ENCODE results near the gene PSMG3.

PSMG3 gene

GRCh38 chr7:1569440-1569832, 396 bp downstream of the PSMG3 start:
- no peaks in the 10 kb centered on the region for H3K27me3 ChIP-seq
- no peak for DNase-seq
- H3K4me1 ChIP-seq: peaks cover 10% of the 10 kb centered on the region
- TF ChIP-seq CTCF (IDR thresholded peaks at IDR 0.05; ENCODE audit: low read depth, low read length): no peak
- no peaks in the 10 kb centered on the region for H3K9me3 ChIP-seq
- H3K36me3 ChIP-seq: peaks cover 11% of the 10 kb centered on the region
- peak overlapping the region; percentile 91 for H3K4me3 ChIP-seq (ENCODE audit: low read depth, low read length)

GRCh38 chr7:1569016-1569415, 816 bp downstream of the PSMG3 start:
- peaks cover 11% of the 10 kb centered on the region for H3K36me3 ChIP-seq
- no peak for DNase-seq
- peaks cover 10% of the 10 kb centered on the region for H3K4me1 ChIP-seq
- no peak for TF ChIP-seq CTCF (IDR thresholded peaks at IDR 0.05; ENCODE audit: low read depth, low read length)
- H3K4me3 ChIP-seq (ENCODE audit: low read depth, low read length): peak overlapping the region; percentile 91
- no peaks in the 10 kb centered on the region for H3K27me3 ChIP-seq
- no peaks in the 10 kb centered on the region for H3K9me3 ChIP-seq

GRCh38 chr7:1567896-1568510, 1.8 kb downstream of the PSMG3 start:
- no peaks in the 10 kb centered on the region for H3K27me3 ChIP-seq
- peaks cover 11% of the 10 kb centered on the region for H3K36me3 ChIP-seq
- H3K4me1 ChIP-seq: peaks cover 10% of the 10 kb centered on the region
- peak overlapping the region; percentile 34 for H3K4me3 ChIP-seq (ENCODE audit: low read depth, low read length)
- TF ChIP-seq CTCF (IDR thresholded peaks at IDR 0.05; ENCODE audit: low read depth, low read length): no peak
- peak; percentile 89 for DNase-seq
- H3K9me3 ChIP-seq: no peaks in the 10 kb centered on the region

- no peaks in the 10 kb centered on the region for H3K27me3 ChIP-seq
- no peaks in the 10 kb centered on the region for H3K9me3 ChIP-seq
- no peak for DNase-seq
- peaks cover 11% of the 10 kb centered on the region for H3K36me3 ChIP-seq
- no peak for TF ChIP-seq CTCF (IDR thresholded peaks at IDR 0.05; ENCODE audit: low read depth, low read length)
- peak overlapping the region; percentile 34 for H3K4me3 ChIP-seq (ENCODE audit: low read depth, low read length)
- H3K4me1 ChIP-seq: peaks cover 10% of the 10 kb centered on the region
These were observed 2.6 kb downstream of the PSMG3 start for GRCh38 chr7:1567049-1567771.

GRCh38 chr7:1566687-1567048, 3.2 kb downstream of the PSMG3 start:
- Histone ChIP-seq H3K36me3 (peaks cover 11% of the 10 kb centered on the region), H3K9me3 (no peaks in the 10 kb centered on the region), H3K27me3 (no peaks in the 10 kb centered on the region), H3K4me3 (ENCODE audit: low read depth, low read length) (no peak overlapping the region), H3K4me1 (peaks cover 10% of the 10 kb centered on the region)
- no peak for DNase-seq
- no peak for TF ChIP-seq CTCF (IDR thresholded peaks at IDR 0.05; ENCODE audit: low read depth, low read length)

- peaks cover 11% of the 10 kb centered on the region for H3K36me3 ChIP-seq
These were observed 5.2 kb downstream of the PSMG3 start for GRCh38 chr7:1564603-1565022.

More at GRCh38 chr7:1564603-1565022, 5.2 kb downstream of the PSMG3 start:
- no peak for DNase-seq
- Histone ChIP-seq H3K4me3 (ENCODE audit: low read depth, low read length) (no peak overlapping the region), H3K27me3 (no peaks in the 10 kb centered on the region), H3K9me3 (no peaks in the 10 kb centered on the region), H3K4me1 (peaks cover 10% of the 10 kb centered on the region)
- no peak for TF ChIP-seq CTCF (IDR thresholded peaks at IDR 0.05; ENCODE audit: low read depth, low read length)

Data from BE2C (cell line).